ENCODE measurements around the gene EHF. TPM values are rescaled to one million over a fixed set of nuclear protein-coding genes. Genes with fewer than 3 reads are reported as not detected.

Gene EHF
- total and polyA plus RNA-seq, 2 of the 13 experiments (the other 11 are each of a cell fraction or from before 2014, with no cell fraction given): 0.04 to 0.46 TPM

- peak; percentile 66 for TF ChIP-seq ZNF687 (CRISPR knock-in tag; IDR thresholded peaks at IDR 0.05)
- no peak for TF ChIP-seq RFX3 (CRISPR knock-in tag; IDR thresholded peaks at IDR 0.05)
- TF ChIP-seq KDM1A (CRISPR knock-in tag; IDR thresholded peaks at IDR 0.05): peak; percentile 97
- TF ChIP-seq ZBTB49 (CRISPR knock-in tag; IDR thresholded peaks at IDR 0.05; ENCODE audit: borderline replicate concordance): no peak
- 0 out of 2 replicates have a peak, but pooled peaks have one; percentile 51 for TF ChIP-seq ZNF333 (CRISPR knock-in tag; IDR thresholded peaks at IDR 0.05; ENCODE audit: borderline replicate concordance)
- TF ChIP-seq HOXA3 (CRISPR knock-in tag; IDR thresholded peaks at IDR 0.05): peak; percentile 48; the same call in 1 of the 2 replicates
- TF ChIP-seq, protein P1, sequence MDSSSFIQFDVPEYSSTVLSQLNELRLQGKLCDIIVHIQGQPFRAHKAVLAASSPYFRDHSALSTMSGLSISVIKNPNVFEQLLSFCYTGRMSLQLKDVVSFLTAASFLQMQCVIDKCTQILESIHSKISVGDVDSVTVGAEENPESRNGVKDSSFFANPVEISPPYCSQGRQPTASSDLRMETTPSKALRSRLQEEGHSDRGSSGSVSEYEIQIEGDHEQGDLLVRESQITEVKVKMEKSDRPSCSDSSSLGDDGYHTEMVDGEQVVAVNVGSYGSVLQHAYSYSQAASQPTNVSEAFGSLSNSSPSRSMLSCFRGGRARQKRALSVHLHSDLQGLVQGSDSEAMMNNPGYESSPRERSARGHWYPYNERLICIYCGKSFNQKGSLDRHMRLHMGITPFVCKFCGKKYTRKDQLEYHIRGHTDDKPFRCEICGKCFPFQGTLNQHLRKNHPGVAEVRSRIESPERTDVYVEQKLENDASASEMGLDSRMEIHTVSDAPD (CRISPR knock-in tag; IDR thresholded peaks at IDR 0.05): no peak
- no peak for TF ChIP-seq FOXC1 (CRISPR knock-in tag; IDR thresholded peaks at IDR 0.05; ENCODE audit: borderline replicate concordance)
- TF ChIP-seq JUND (CRISPR knock-in tag; IDR thresholded peaks at IDR 0.05): no peak
- no peak for TF ChIP-seq ZNF639 (CRISPR knock-in tag; conservative IDR thresholded peaks at IDR 0.05)
- TF ChIP-seq, protein P2, sequence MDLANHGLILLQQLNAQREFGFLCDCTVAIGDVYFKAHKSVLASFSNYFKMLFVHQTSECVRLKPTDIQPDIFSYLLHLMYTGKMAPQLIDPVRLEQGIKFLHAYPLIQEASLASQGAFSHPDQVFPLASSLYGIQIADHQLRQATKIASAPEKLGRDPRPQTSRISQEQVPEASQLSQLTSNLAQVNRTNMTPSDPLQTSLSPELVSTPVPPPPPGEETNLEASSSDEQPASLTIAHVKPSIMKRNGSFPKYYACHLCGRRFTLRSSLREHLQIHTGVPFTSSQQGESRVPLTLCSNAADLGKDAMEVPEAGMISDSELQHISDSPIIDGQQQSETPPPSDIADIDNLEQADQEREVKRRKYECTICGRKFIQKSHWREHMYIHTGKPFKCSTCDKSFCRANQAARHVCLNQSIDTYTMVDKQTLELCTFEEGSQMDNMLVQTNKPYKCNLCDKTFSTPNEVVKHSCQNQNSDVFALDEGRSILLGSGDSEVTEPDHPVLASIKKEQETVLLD (CRISPR knock-in tag; IDR thresholded peaks at IDR 0.05; ENCODE audit: low read depth): no peak
- no peak for TF ChIP-seq ZFYVE20 (CRISPR knock-in tag; IDR thresholded peaks at IDR 0.05; ENCODE audit: borderline replicate concordance, low read depth)
- TF ChIP-seq USF2 (IDR thresholded peaks at IDR 0.05; ENCODE audit: low read depth, low read length): no peak
- no peak for TF ChIP-seq USF2 (CRISPR knock-in tag; IDR thresholded peaks at IDR 0.05; ENCODE audit: borderline replicate concordance)
Measured at GRCh38 chr11:34640050-34640923, 19.4 kb downstream of the EHF start (continued).

Data from HepG2 (cell line).